MCF 10A (cell line): Measurements from ENCODE around the gene FAHD2A. TPM values are rescaled to one million over a fixed set of nuclear protein-coding genes. Genes with fewer than 3 reads are reported as not detected.

Experiments used
- BruUV-seq: library from RNA; stranded (reverse); fragments of 400-500 nt; replicated peaks from 2 replicates; lab custom pipeline; 2021; lab: Mats Ljungman, UMichigan
- CTCF ChIA-PET: fragments of 300-600 bp; sonication (Branson Sonifier 250); formaldehyde crosslinking; extraction: SDS; loops from one replicate; lab custom pipeline; 2021; ENCODE audit warnings: antibody characterized with exemption, inconsistent platforms; lab: Yijun Ruan, JAX
- POLR2A ChIA-PET: fragments of 300-600, 350-650 bp; sonication (Branson Sonifier 250); formaldehyde crosslinking; extraction: SDS; loops from one replicate; lab custom pipeline; 2020; ENCODE audit warnings: antibody characterized with exemption, inconsistent platforms; lab: Yijun Ruan, JAX
- DNase-seq: peaks from one replicate; pipeline ENCODE4 v3.0.0-alpha.2; 2018; ENCODE audit not compliant: unreplicated experiment
- H3K27ac Mint-ChIP-seq: one replicate; pipeline ENCODE4 v1.8.0; 2022; ENCODE audit warnings: mild to moderate bottlenecking, low read depth, mixed read lengths; ENCODE audit not compliant: unreplicated experiment
- H3K27me3 Mint-ChIP-seq: one replicate; pipeline ENCODE4 v1.8.0; 2022; ENCODE audit warnings: mixed read lengths; ENCODE audit not compliant: insufficient read depth, unreplicated experiment
- H3K36me3 Mint-ChIP-seq: one replicate; pipeline ENCODE4 v1.8.0; 2022; ENCODE audit warnings: mild to moderate bottlenecking, moderate library complexity, mixed read lengths; ENCODE audit not compliant: insufficient read depth, unreplicated experiment
- H3K4me1 Mint-ChIP-seq: one replicate; pipeline ENCODE4 v1.8.0; 2022; ENCODE audit warnings: mixed read lengths; ENCODE audit not compliant: insufficient read depth, unreplicated experiment
- H3K4me3 Mint-ChIP-seq: one replicate; pipeline ENCODE4 v1.8.0; 2022; ENCODE audit warnings: mild to moderate bottlenecking, moderate library complexity, mixed read lengths; ENCODE audit not compliant: unreplicated experiment
- H3K9me3 Mint-ChIP-seq: one replicate; pipeline ENCODE4 v1.8.0; 2022; ENCODE audit warnings: mixed read lengths; ENCODE audit not compliant: unreplicated experiment
- intact Hi-C: fragments of 100-400 bp; cut with micrococcal nuclease; formaldehyde crosslinking; loops from 2 replicates; pipeline ENCODE4 v1.14.1; 2022
- total RNA-seq: library from RNA; stranded (reverse); gene quantifications from 2 replicates; pipeline ENCODE4 v1.2.3, GENCODE V29; 2022
- TF ChIP-seq, protein P1 (sequence below): fragments of 200-600 bp; IDR thresholded peaks from one replicate; pipeline ENCODE4 v1.8.0; 2022; ENCODE audit warnings: antibody characterized with exemption, mild to moderate bottlenecking; ENCODE audit not compliant: unreplicated experiment

The FAHD2A gene
- total RNA-seq, 1 experiment from 2014 or later = 24.1 TPM

- BruUV-seq = no TSS peak
- intact Hi-C loops = no loop called here
- H3K4me1 Mint-ChIP-seq = peaks cover 15% of the 10 kb centered on the region
- no peak overlapping the region for H3K27ac Mint-ChIP-seq
- H3K9me3 Mint-ChIP-seq = no peaks in the 10 kb centered on the region
- no peak for DNase-seq
- TF ChIP-seq, protein P1, sequence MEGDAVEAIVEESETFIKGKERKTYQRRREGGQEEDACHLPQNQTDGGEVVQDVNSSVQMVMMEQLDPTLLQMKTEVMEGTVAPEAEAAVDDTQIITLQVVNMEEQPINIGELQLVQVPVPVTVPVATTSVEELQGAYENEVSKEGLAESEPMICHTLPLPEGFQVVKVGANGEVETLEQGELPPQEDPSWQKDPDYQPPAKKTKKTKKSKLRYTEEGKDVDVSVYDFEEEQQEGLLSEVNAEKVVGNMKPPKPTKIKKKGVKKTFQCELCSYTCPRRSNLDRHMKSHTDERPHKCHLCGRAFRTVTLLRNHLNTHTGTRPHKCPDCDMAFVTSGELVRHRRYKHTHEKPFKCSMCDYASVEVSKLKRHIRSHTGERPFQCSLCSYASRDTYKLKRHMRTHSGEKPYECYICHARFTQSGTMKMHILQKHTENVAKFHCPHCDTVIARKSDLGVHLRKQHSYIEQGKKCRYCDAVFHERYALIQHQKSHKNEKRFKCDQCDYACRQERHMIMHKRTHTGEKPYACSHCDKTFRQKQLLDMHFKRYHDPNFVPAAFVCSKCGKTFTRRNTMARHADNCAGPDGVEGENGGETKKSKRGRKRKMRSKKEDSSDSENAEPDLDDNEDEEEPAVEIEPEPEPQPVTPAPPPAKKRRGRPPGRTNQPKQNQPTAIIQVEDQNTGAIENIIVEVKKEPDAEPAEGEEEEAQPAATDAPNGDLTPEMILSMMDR = no peak
- ChIA-PET CTCF (interaction anchor here (0.5 to 1.2 kb wide), 5 partner anchors 30 to 348 kb away, joined by 3 to 4 read pairs (median 3); no protein-coding TSS in a partner anchor), POLR2A (interaction anchor here (0.7 kb wide), 1 partner anchor 62 kb away, joined by 3 read pairs; no protein-coding TSS in a partner anchor)
- H3K27me3 Mint-ChIP-seq = no peaks in the 10 kb centered on the region
- H3K36me3 Mint-ChIP-seq = peaks cover 36% of the 10 kb centered on the region
- H3K4me3 Mint-ChIP-seq = no peak overlapping the region
Observed at GRCh38 chr2:95382686-95383634, 19.5 kb upstream of the FAHD2A start.

DNA sequence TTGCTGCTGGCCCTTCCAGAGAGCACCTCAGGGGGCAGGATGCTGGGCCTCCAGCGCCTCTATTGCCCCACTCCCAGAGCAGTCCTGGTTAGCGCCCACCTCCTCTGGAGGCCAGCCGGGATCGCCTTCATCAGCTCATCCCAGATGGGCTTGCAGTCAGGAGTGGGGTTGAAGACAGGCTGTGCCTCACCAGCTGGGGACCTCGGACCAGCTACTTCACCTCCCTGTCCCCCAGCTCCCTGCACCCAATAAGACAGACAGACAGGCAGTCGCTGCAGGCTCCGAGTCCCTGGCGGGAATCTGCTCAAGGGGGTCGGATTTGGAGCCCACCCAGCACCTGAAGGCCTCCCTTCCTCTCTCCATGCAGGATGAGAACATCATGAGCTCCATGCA, 18.9 kb upstream of the FAHD2A start:
- ChIA-PET CTCF (interaction anchor here (0.5 to 1.3 kb wide), 6 partner anchors 19 to 347 kb away, joined by 3 to 6 read pairs (median 3); partner anchors contain the start of gene FAHD2A), POLR2A (interaction anchor here (0.7 kb wide), 1 partner anchor 62 kb away, joined by 3 read pairs; no protein-coding TSS in a partner anchor)

GRCh38 chr2:95384854-95385569, 17.5 kb upstream of the FAHD2A start:
- intact Hi-C loops = no loop called here
- Mint-ChIP-seq H3K4me1 (peaks cover 15% of the 10 kb centered on the region), H3K27me3 (no peaks in the 10 kb centered on the region), H3K27ac (peak overlapping the region; percentile 74), H3K9me3 (no peaks in the 10 kb centered on the region), H3K36me3 (peaks cover 28% of the 10 kb centered on the region), H3K4me3 (peak overlapping the region; percentile 14)
- TF ChIP-seq, protein P1 = no peak
- ChIA-PET POLR2A (interaction anchor here (0.7 kb wide), 1 partner anchor 18 kb away, joined by 3 read pairs; the partner anchor contains the start of gene FAHD2A), CTCF (interaction anchor here (0.5 to 1.5 kb wide), 4 partner anchors 17 to 344 kb away, joined by 3 to 6 read pairs (median 4); partner anchors contain the start of gene FAHD2A)
- no TSS peak for BruUV-seq
- DNase-seq = no peak

More for the DNA sequence above, 18.9 kb upstream of the FAHD2A start:
- H3K4me1 Mint-ChIP-seq = peaks cover 15% of the 10 kb centered on the region
- no peaks in the 10 kb centered on the region for H3K9me3 Mint-ChIP-seq
- no peak overlapping the region for H3K4me3 Mint-ChIP-seq
- DNase-seq = no peak
- BruUV-seq = no TSS peak
- intact Hi-C loops = no loop called here
- H3K27ac Mint-ChIP-seq = peak overlapping the region; percentile 74
- peaks cover 36% of the 10 kb centered on the region for H3K36me3 Mint-ChIP-seq
- no peaks in the 10 kb centered on the region for H3K27me3 Mint-ChIP-seq
- TF ChIP-seq, protein P1 = no peak
